Stimulated activated CD4-positive, alpha-beta T cell treated with anti-CD3 and anti-CD28 coated beads, Interleukin-15, amount 100 ng/mL, for 1 hour (primary cell): ENCODE measurements around the gene RIMBP2.
"Not testable (repeated sequence)": the region's sequence is repeated elsewhere in the genome, so short reads cannot be mapped to it uniquely, and the experiment has no call there.

Experiments used
- DNase-seq, 2 donors: peaks; one replicate each; pipeline ENCODE4 v3.0.0-alpha.2; 2020; ENCODE audit warnings: low read depth in 1 of 2, low spot score in 1 of 2

The RIMBP2 gene

GRCh38 chr12:130658145-130658911 lies 57.8 kb downstream of the RIMBP2 start:
- no peak for DNase-seq

GRCh38 chr12:130656411-130656810 lies 59.7 kb downstream of the RIMBP2 start:
- no peak for DNase-seq

- no peak for DNase-seq
These were observed 60.2 kb downstream of the RIMBP2 start for GRCh38 chr12:130655881-130656280.

- no peak for DNase-seq
These were observed 61.1 kb downstream of the RIMBP2 start for GRCh38 chr12:130655010-130655409.

- DNase-seq: no peak
These were observed 64.7 kb downstream of the RIMBP2 start for GRCh38 chr12:130651188-130651959.

- DNase-seq: no peak
These were observed 66.0 kb downstream of the RIMBP2 start for GRCh38 chr12:130650131-130650530.

GRCh38 chr12:130649101-130650045 lies 66.7 kb downstream of the RIMBP2 start:
- no peak for DNase-seq

GRCh38 chr12:130647814-130648213 lies 68.3 kb downstream of the RIMBP2 start:
- no peak for DNase-seq

- no peak for DNase-seq
These were observed 69.3 kb downstream of the RIMBP2 start for GRCh38 chr12:130646716-130647370.

- not testable (repeated sequence) for DNase-seq
These were observed 69.9 kb downstream of the RIMBP2 start for GRCh38 chr12:130646191-130646590.

- no peak for DNase-seq
These were observed 70.3 kb downstream of the RIMBP2 start for GRCh38 chr12:130645751-130646150.

GRCh38 chr12:130644566-130644965 lies 71.5 kb downstream of the RIMBP2 start:
- DNase-seq: no peak

- DNase-seq: no peak
These were observed 72.0 kb downstream of the RIMBP2 start for GRCh38 chr12:130644146-130644545.

GRCh38 chr12:130642856-130643255 lies 73.2 kb downstream of the RIMBP2 start:
- DNase-seq: no peak

- no peak for DNase-seq
These were observed 74.4 kb downstream of the RIMBP2 start for GRCh38 chr12:130641533-130642184.

GRCh38 chr12:130640901-130641300 lies 75.2 kb downstream of the RIMBP2 start:
- no peak for DNase-seq

- DNase-seq: no peak
These were observed 75.6 kb downstream of the RIMBP2 start for GRCh38 chr12:130640496-130640895.

GRCh38 chr12:130639476-130640424 lies 76.3 kb downstream of the RIMBP2 start:
- DNase-seq: no peak

- no peak for DNase-seq
These were observed 79.7 kb downstream of the RIMBP2 start for GRCh38 chr12:130636370-130636769.
